Left renal pelvis (tissue), 4 donors: Measurements from ENCODE around the gene INPP5E. TPM values are rescaled to one million over a fixed set of nuclear protein-coding genes. Genes with fewer than 3 reads are reported as not detected.

Experiments used
- DNase-seq, 4 donors: peaks; one replicate each; pipeline ENCODE4 v3.0.0-alpha.2; 2013; ENCODE audit warnings: low read depth in 4 of 4, low spot score in 3 of 4
- polyA plus RNA-seq, 4 donors: library from polyadenylated mRNA; unstranded; fragments of 120-200 nt; gene quantifications; one replicate each; pipeline ENCODE4 v1.2.1, GENCODE V29; 2013; ENCODE audit not compliant: insufficient read length in 4 of 4

Gene INPP5E
- polyA plus RNA-seq, 4 donors, result 10.2 to 18.8 (median 13.1) TPM

DNA sequence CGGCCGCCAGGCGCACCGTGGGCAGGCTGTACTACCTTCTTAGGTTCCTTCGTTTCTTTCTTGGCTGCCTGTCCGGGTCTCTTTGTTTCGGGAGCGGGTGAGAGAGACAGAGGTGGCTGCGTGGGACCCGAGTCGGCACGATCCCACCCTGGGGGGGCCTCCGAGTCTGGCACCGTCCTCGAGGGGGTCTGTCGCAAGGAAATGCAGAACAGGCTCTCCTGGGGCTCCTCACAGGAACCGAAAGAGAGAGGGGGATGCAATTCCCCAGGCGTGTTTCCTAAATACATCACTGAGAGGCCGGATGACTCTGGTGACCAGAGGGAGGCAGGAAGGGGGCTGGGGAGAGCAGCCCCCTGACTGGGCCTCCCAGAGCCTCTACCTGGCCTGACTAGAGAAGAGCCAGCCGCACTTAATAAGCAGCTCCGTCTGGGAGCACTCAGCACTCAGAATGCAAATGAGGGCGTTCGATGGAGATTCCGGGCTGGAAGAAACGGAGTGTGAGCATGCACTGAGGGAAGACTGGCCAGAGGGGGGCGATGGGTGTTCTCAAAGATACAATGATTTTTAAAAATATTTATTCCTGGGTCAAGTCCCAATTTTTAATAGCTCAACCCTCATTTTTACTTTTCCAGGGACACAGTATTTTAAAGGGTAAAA, 11.7 kb upstream of the INPP5E start:
- DNase-seq, result no peak

GRCh38 chr9:136448655-136449054, 9.0 kb upstream of the INPP5E start:
- no peak for DNase-seq

DNA sequence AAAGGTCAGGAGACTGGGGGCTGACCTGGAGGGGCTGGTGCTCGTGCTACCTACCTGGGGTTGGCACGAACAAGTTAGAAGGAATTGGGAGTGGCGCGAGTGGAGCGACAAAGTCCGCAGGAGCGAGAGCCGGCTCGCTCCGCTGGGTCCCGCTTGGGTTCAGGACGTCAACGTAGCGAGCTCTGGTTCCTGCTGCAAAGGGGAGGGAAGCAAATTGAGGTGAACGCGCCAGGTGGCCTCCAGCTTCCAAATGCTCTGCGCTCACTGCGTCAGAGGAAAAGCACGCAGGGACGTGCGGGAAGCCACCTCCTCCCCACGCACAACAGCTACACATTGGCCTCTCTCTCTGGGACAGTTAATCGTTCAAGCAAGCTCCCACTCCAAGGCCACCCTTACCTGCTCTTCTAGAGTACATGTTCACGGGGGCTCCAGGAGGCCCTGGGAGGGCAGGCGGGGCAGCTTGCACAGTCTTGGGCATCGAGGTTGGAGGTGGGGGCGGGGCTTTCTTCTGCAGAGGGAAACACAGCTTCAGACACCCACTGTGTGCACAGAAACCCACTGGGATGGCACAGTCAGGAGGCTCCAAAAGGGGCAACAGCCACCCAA, 7.6 kb upstream of the INPP5E start:
- no peak for DNase-seq

DNA sequence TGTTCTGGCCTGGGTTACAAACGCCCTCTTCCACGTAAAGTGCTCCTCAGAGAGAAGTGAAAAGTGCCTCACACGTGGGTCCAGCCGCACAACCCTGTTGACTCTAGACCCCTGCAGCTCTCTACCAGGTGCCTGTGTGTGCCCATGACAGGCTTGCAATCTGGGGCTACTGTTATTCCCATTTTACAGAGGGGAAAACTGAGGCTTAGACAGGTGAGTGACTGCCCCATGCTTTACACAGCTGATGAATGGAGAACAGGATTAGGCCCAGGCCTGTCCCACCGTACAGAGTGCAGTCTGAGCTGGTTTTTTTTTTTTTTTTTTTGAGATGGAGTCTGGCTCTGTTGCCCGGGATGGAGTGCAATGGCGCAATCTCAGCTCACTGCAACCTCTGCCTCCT, 6.2 kb upstream of the INPP5E start:
- DNase-seq, result no peak

- no peak for DNase-seq
These were observed 4.5 kb upstream of the INPP5E start for GRCh38 chr9:136444102-136444501.

DNA sequence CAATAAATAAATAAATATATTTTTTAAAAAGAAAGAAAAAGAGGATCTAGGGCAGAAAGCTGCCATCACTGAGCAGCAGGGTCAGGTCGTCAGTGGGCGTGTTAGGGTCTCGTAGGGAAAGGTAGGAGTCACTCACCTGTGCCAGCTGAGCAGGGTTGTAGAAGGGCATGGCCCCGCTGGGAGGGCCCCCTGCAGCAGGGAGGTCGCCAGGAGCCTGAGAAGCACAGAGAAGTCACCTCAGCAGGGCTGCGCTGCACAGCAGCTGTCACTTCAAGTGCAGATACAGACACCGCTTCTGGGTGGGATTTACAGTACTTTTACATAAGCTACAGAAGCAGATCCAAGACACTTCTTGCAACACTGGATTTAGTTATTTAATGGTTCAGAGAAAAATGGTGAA, 4.0 kb upstream of the INPP5E start:
- DNase-seq, result no peak

GRCh38 chr9:136443087-136443486, 3.4 kb upstream of the INPP5E start:
- DNase-seq, result no peak

DNA sequence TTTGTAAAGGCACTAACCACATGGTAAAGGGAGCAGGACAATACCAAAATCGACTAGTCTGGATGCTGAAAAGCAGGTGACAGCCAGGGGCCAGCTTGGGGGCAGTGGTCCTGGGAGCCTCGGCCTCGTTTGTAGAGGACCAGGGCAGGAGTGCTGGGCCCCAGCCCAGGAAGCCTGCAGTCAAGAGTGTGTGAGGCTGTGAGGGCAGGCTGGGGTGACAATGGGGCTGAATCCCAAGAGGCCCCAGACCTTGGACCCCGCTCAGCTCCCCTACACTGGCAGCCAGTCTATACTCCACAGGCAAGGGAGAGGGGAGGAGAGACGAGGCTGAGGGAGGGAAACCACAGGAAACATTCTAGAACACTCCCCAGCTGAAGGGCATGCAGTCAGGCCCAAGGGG, 2.6 kb upstream of the INPP5E start:
- DNase-seq, result no peak

DNA sequence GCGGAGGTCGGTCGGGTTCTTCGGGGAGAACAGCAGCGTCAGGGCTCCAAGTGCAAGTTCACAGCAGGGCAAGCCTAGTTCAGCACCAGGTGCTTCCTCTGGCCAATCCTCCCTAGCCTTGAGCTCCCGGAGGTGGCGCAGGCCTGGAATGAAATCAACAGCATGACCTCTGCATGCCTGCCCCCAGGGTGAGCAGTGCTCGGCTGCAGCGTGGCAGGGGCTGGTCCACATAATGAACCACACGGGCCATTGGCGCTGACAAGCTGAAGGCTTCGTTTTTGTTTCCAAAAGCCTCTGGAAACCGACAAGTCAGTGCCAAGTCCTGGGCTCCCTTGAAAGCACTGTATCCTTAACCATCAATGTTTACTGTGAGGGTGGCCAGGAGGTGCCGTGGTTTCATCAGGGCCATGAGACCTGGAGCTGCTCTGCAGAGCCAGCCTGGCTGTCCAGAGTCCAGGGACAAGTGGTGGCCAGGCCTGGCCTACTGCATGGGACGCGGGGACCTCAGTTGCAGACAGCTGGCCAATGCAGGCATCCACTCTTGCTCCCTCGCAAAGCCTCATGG, 2.1 kb upstream of the INPP5E start:
- no peak for DNase-seq

GRCh38 chr9:136441191-136441680, 1.6 kb upstream of the INPP5E start:
- no peak for DNase-seq

DNA sequence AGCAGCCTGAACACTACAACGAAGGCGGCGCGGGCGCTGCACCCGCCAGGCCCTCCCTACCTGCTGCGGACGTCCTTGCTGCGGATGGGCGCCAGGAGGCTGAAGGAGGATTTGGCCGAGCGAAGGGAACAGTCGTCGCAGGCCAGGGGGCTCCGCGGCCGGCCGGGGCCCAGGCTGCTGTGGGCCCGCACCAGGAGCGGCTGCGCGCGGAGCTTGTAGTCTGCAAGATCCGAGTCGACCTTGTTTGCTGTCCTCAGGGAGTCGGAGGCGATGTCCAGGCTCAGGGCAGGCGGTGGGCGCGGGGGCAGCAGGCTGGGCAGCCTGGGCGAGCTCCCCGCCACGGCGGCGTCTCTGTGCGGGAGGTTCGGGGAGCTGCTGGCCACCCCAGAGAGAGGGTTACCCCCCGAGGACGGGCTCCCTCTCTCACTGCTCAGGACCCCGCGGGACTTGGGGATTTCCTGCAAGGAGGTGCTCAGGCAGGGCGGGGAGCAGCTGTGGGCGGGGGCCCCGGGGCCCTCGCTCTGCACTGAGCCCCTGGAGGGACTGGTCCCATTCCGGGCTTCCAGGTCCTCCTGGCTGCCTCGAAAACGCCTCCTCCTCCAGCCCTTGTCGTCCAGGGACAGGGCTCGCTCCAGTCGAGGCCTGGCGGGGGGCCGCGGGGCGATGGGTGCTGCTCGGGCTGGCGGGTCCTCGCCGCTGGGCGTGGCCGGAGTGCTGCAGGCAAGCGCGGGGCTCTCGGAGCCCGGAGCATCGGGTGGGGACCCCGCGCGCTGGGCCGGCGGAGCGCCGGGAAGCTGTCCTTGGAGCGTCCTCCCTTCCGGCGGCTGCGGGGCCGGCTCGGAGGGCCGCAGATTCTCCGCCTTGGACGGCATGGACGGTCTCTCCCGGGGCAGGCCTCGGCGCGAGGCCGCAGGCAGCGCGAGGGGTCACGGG, 831 bp downstream of the INPP5E start:
- DNase-seq, result no peak

GRCh38 chr9:136437839-136438547, 1.7 kb downstream of the INPP5E start:
- no peak for DNase-seq

DNA sequence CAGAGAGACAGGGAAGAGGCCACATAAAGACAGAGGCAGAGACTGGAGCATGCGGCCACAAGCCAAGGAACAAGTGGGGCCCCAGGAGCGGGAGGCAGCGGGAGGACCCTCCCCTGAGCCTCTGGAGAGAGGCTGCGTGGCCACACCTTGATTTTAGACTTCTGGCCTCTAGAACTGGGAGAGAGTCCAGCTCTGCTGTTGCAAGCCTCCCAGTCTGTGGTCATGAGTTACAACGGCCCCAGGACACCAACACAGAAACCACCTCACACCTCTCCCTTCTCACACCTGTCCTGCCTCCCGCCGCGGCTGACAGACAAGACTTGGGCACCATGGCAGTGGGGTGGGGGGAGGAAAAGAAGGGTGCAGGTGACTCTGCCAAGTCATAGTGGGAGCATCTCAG, 2.2 kb downstream of the INPP5E start:
- no peak for DNase-seq

DNA sequence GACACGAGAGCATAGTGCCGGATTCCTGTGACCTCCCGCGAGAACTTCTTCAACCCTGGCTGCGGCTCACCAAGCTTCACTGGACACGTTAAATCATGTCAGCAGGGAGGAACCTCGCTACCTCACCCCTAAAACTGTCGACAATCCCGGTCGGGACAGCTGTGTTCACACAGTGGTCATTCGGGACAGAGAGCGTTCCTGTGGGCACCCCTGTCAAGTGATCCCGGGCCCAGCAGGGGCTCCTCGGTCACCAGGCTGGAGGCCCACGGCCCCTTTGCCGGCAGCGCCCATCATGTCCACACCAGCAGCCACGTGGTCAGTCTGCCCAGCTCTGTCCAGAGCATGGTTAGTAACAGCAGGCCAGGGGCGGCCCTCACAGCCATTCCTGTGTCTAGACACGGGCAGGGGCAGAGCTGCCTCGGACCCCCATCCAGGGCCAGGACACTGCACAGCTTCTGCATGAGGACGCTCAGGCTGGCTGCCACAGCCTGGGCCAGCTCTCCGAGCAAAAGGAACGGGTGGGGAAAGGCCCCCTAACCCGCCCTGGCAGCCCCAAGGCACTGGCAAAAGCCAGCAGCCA, 3.5 kb downstream of the INPP5E start:
- DNase-seq, result no peak

GRCh38 chr9:136434580-136435169, 5.0 kb downstream of the INPP5E start:
- DNase-seq, result no peak

DNA sequence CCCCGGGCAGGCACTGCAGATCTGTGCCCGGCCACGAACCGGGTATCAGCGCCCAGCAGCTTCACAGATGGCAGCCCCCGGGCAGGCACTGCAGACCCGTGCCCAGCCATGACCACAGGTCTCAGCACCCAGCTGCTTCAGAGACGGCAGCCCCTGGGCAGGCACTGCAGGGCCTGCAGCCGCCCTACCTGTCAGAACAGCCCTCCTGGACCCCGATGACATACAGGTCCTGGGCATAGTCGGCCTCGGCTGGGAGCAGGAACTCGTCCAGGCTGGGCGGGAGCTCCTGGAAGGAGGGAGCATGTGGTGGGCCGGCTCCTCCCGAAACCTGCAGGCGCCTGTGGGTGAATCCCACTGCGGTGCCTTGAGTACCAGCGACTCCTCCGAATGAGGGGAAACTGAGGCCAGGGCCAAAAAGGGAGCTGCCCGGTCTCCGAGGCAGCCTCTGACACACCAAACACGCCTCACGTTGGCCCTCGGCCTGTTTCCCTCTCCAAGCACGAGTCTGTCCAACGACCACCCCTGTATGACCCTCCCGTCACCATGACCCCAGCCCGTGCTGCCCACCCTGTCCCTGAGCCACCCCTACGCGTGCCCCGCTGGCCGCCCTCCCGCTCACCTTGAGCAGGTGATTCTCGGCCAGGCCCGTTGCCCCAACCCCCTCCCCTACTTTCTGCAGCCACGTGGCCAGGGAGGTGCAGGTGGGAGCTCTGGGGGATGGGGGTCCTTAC, 5.6 kb downstream of the INPP5E start:
- DNase-seq, result no peak

DNA sequence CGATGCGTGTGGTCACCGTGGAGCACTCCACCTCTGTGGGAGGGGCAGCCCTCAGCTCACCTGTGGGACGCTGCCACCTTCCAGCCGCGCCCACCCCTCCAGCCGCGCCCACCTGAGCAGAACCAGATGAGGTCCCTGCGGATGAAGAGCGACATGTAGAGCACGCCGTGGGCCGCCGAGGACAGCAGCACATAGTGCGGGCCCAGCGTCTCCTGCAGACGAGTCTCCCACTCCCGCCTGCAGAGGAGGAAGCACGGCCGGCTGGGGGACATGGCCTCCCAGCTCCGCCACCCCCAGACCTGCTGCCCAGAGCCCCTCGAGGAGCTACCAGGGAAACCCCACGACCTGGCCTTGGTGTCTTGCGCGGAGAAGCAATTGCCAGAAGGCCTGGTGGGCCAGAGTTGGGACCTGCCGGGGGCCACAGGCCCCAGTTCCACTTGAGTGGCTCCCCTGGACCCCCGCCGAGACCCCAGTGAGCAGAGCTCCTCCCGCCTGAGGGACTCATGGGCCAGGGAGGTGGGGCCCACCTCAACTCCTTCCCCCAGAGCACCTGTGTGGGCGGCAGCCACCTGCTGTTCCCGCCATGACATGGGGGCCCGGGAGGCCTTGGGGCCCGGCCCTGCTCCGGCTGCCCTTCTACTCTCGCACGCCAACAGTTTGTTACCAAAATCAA, 6.5 kb downstream of the INPP5E start:
- no peak for DNase-seq

- no peak for DNase-seq
These were observed 7.1 kb downstream of the INPP5E start for GRCh38 chr9:136432591-136432990.
